Eye (tissue), 1 donor: ENCODE results near the gene AP3D1.
"Not testable (repeated sequence)": the region's sequence is repeated elsewhere in the genome, so short reads cannot be mapped to it uniquely, and the experiment has no call there.

ENCODE experiments used
- DNase-seq: peaks from one replicate; pipeline ENCODE4 v3.0.0-alpha.2; 2015

Gene AP3D1

GRCh38 chr19:2108251-2109016, 42.9 kb downstream of the AP3D1 start:
- no peak for DNase-seq

- DNase-seq = no peak
Measured at GRCh38 chr19:2103045-2103707, 48.2 kb downstream of the AP3D1 start.

- no peak for DNase-seq
Measured at GRCh38 chr19:2101417-2102335, 49.7 kb downstream of the AP3D1 start.

GRCh38 chr19:2100719-2101061, 50.7 kb downstream of the AP3D1 start:
- no peak for DNase-seq

DNA sequence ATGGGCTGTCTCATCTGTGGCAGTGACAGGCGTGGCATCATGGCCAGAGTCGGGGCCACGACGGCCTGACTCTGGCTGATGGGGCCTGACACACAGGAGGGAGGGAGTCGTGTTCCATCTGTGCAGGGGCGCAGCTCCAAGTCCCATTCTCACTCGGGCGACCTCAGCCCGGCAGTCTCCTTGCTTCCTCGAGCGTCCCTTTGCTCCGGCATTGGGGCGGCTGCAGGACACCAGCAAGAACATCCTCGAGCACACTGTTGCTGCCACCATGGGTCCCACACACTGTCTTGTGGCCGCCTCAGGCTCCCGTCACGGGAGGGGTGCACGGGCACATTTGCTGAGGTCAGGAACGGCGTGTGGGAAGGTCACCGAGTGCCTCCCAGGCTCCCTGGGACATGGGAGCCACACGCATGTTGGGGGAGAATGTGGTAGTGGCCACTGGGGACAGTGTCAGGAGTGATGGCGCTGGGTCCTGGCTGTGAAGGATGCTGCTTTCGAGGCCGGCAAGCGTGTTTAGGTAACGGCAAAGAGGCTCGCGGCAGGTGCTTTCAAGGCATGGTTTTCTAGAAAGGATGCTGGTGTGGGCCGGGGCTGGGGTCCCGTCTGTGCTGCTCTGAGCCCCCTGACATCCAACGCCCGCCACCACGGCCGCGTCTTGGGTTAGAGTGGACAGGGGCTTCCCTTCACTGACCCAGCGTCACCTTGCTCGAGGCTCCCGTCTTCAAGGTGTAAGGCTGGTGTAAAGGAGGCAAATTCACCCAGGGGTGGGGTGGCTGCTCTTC, 51.2 kb downstream of the AP3D1 start:
- no peak for DNase-seq

DNA sequence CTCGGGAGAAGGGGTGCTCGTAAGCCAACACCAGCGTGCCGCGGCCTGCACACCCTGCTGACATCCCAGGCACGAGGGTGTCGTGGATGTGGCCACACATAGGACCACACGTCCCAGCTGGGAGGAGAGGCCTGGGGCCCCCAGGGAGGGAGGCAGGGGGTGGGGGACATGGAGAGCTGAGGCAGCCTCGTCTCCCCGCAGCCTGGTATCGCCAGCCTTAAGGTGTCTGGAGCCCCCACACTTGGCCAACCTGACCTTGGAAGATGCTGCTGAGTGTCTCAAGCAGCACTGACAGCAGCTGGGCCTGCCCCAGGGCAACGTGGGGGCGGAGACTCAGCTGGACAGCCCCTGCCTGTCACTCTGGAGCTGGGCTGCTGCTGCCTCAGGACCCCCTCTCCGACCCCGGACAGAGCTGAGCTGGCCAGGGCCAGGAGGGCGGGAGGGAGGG, 52.3 kb downstream of the AP3D1 start:
- DNase-seq = no peak

- DNase-seq = no peak
Measured at GRCh38 chr19:2097886-2098327, 53.5 kb downstream of the AP3D1 start.

GRCh38 chr19:2097203-2097885, 54.0 kb downstream of the AP3D1 start:
- no peak for DNase-seq

GRCh38 chr19:2096480-2097202, 54.7 kb downstream of the AP3D1 start, which contains the start of gene IZUMO4:
IZUMO4 (plus strand) TSS chr19:2096915; CDS start chr19:2096946, 31 bp downstream.
- peak; percentile 99 for DNase-seq

- DNase-seq = no peak
Measured at GRCh38 chr19:2096034-2096479, 55.3 kb downstream of the AP3D1 start, which contains the start of gene MOB3A. MOB3A (minus strand) TSS chr19:2096326; CDS start chr19:2078560, 17,766 bp downstream.

DNA sequence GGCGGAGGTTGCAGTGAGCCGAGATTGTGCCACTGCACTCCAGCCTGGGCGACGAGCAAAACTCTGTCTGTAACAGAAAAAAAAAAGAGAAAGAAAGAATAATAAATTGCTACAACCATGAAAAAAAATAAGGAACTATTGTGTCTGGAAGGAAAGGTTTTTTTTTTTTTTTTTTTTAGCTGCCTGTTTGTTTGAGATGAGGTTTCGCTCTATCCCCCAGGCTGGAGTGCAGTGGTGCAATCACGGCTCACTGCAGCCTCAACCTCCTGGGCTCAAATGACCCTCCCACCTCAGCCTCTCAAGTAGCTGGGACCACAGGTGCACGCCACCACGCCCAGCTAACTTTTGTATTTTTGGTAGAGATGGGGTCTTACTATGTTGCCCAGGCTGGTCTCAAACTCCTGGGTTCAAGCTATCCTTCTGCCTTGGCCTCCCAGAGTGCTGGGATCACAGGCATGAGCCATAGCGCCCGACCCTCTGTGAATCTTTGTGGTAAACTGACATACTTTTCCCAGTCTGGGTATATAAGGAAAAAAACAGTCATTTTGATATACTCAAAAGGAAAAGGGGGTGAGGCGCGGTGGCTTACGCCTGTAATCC, 59.3 kb downstream of the AP3D1 start:
- DNase-seq = not testable (repeated sequence)

DNA sequence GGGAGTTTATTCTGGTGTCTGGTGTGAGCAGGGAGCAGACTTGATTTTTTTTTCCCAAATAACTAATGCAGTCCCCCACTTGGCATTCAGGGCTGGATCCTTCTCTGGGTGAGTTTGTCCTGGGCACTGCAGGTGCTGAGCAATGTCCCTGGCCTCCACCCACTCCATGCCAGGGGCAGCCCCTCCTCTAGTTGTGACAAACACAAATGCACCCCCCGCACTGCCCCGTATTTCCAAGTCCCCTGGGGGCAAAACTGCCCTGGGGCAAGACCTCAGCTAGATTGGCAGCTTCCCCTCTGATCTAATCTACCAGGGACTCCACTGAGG, 61.7 kb downstream of the AP3D1 start:
- DNase-seq = no peak

DNA sequence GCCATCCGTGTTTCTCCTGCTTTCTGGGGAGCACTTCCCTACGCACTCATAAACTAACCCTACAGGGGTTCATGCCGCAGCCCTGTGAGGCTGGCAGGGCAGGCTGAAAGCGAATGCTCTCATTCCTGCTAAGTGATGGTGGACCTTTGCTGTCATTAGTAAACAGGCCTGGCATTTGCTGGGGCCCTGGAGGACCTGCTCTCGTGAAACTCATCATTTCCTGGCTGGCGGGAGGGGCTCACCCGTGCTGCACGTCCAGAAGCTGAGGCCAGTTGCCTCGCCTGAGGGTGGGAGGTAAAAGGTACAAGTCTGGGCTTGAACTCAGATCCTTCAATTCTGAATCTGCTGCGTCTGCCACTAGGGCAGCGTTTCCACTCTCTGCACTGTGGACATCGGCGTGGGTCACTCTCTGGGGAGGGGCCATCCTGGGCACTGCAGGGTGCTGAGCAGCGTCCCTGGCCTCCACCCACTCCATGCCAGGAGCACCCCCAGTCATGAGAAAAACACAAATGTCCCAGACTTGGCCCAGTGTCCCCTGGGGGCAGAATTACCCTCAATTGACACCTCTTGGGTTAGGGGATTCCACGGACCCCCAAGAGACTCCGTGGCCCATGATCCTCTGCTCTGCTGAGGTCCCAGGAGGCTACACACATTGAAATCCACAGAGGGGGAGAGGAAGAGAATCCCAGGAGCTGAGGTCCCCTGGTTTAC, 62.2 kb downstream of the AP3D1 start:
- DNase-seq = no peak

DNA sequence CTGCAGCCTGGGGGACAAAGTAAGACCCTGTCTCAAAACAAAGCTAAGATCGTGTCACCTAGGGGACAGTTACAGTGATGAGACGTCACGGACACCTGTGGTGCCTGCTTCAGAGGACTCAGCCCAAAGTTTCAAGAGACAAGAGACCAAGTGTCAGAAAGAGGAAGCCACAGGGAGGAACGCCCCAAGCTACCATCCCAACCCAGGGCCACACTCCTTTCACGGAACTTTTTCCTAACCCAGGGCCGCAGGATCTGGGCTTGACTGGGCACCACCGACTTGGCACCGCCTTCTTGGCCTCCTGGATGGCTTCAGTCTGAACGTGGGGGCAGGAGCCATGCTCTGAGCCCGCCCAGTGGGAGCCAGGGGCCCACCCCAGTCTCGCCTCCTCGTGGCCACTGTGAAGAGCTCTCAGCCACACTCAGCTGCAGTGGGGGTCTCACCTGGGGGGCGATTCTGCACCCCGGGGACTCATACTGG, 63.7 kb downstream of the AP3D1 start:
- no peak for DNase-seq

GRCh38 chr19:2086695-2087620, 64.4 kb downstream of the AP3D1 start:
- DNase-seq = not testable (repeated sequence)

GRCh38 chr19:2084993-2085720, 66.2 kb downstream of the AP3D1 start:
- no peak for DNase-seq

DNA sequence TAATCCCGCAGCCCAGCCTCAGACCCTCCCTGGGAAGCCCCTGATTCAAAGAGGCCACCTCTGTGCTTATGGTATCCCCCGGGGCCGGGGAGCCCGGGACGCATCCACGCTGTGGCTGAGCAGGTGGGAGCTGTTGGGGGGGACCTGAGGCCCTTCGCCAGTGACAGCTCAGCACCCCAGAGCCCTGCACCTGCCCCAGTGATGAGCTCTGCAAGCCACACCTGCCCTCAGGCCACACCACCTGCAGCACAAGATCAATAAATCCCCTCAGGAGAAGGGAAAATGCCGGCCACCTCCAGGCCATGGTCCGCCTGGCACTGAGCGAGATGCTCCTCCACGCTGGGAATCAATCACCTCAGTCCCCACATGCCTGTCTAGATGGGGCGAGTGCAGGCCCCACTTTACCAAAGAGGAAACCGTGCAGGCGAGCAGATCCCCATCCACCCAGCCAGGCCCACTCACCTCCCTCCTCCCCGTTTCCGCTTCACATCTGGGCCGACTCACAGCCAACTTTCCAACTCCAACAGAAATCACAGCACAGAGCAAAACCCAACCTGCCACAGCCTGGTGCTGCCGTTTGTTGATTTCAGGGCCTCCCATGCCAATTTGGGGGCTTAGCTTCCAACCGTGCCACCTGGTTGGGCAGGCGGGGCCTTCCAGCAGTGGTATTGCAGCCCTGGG, 68.1 kb downstream of the AP3D1 start:
- DNase-seq = no peak
